Choroid plexus epithelial cell (primary cell): Measurements from ENCODE around the gene MAP7.
"Not testable (repeated sequence)": the region's sequence is repeated elsewhere in the genome, so short reads cannot be mapped to it uniquely, and the experiment has no call there.

Experiments used
- DNase-seq: peaks from one replicate; pipeline ENCODE4 v3.0.0-alpha.2; 2010; ENCODE audit warnings: low read depth
- H3K4me3 ChIP-seq: 2 replicates; pipeline ENCODE4 v1.5.1; 2011; ENCODE audit warnings: low read depth, mild to moderate bottlenecking, control low read depth, low read length, moderate library complexity
- CTCF ChIP-seq: conservative IDR thresholded peaks from 2 replicates; pipeline ENCODE4 v1.5.1; 2011; ENCODE audit warnings: low read depth, mild to moderate bottlenecking, control low read depth, inconsistent platforms, low read length, moderate library complexity

MAP7 gene

GRCh38 chr6:136491251-136491650, 59.0 kb downstream of the MAP7 start:
- no peak for TF ChIP-seq CTCF
- DNase-seq: no peak
- H3K4me3 ChIP-seq: no peak overlapping the region

GRCh38 chr6:136489689-136490033, 60.6 kb downstream of the MAP7 start:
- not testable (repeated sequence) for DNase-seq, H3K4me3 ChIP-seq

- no peak for TF ChIP-seq CTCF
- DNase-seq: no peak
- no peak overlapping the region for H3K4me3 ChIP-seq
Measured at GRCh38 chr6:136487759-136488425, 62.3 kb downstream of the MAP7 start.

- TF ChIP-seq CTCF: no peak
- no peak overlapping the region for H3K4me3 ChIP-seq
- no peak for DNase-seq
Measured at GRCh38 chr6:136486357-136486756, 63.9 kb downstream of the MAP7 start.

GRCh38 chr6:136483906-136484305, 66.3 kb downstream of the MAP7 start:
- no peak for DNase-seq
- H3K4me3 ChIP-seq: no peak overlapping the region
- no peak for TF ChIP-seq CTCF

GRCh38 chr6:136483005-136483404, 67.2 kb downstream of the MAP7 start:
- not testable (repeated sequence) for H3K4me3 ChIP-seq, DNase-seq

- no peak for TF ChIP-seq CTCF
- DNase-seq: peak; percentile 6
- H3K4me3 ChIP-seq: no peak overlapping the region
Measured at GRCh38 chr6:136477548-136477947, 72.7 kb downstream of the MAP7 start.

- no peak for TF ChIP-seq CTCF
- no peak for DNase-seq
- no peak overlapping the region for H3K4me3 ChIP-seq
Measured at GRCh38 chr6:136475686-136476085, 74.5 kb downstream of the MAP7 start.
